ENCODE results near the gene MALRD1. TPM values are rescaled to one million over a fixed set of nuclear protein-coding genes. Genes with fewer than 3 reads are reported as not detected.

Gene MALRD1
- total RNA-seq, 1 experiment from 2014 or later = not detected

- ATAC-seq = no peak
These were observed 627.5 kb downstream of the MALRD1 start for GRCh38 chr10:19676063-19676462.

DNA sequence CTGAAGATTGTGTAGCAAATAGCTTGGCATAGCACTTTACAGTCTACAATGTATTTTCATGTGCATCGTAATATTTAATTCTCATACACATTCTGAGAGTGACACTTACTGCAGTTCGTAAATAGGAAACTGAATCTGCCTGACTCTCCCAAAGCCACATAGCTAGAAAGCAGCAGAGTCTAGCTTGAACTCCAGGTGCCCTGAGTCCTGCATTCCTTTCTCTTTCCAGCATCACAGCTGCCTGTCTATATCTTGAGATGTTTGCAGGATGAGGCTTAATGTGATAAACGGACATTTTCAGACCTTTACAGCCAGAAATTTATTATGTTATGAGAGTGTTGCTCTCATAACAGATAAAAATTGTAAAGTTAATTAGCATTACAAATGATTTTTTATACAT, 634.8 kb downstream of the MALRD1 start:
- DNase-seq (ENCODE audit: low read depth, low spot score) (no peak), ATAC-seq (no peak)
- H3K4me1 ChIP-seq (ENCODE audit: control insufficient read depth, insufficient read depth, low read length) = no peaks in the 10 kb centered on the region
- no peak overlapping the region for H3K4me3 ChIP-seq (ENCODE audit: low read depth in 2 of 2, low read length in 2 of 2)
- no peak overlapping the region for H3K27ac ChIP-seq (ENCODE audit: low read length)
- no peaks in the 10 kb centered on the region for H3K36me3 ChIP-seq (ENCODE audit: control insufficient read depth, insufficient read depth, low read length)
- ChIA-PET CTCF (no interaction called here), POLR2A (interaction anchor here (0.7 kb wide), 1 partner anchor 39 kb away, joined by 7 read pairs; no protein-coding TSS in a partner anchor)
- no peaks in the 10 kb centered on the region for H3K27me3 ChIP-seq (ENCODE audit: control insufficient read depth, insufficient read depth, low read length)
- TF ChIP-seq TCF7L2 (IDR thresholded peaks at IDR 0.05; ENCODE audit: low read depth, low read length) = no peak
- intact Hi-C loops (cut with micrococcal nuclease; ENCODE audit: unreplicated experiment) (no loop called here), in situ Hi-C loops (cut with HindIII; ENCODE audit: low pct_unique_long_range_greater_than_20kb, low sequenced_read_pairs) (no loop called here)
- no TSS peak for BruUV-seq (replicated peaks)
- no peaks in the 10 kb centered on the region for H3K9me3 ChIP-seq (ENCODE audit: control insufficient read depth, insufficient read depth, low read depth, low read length)

More at GRCh38 chr10:19676063-19676462, 627.5 kb downstream of the MALRD1 start:
- Histone ChIP-seq H3K9me3 (ENCODE audit: control insufficient read depth, insufficient read depth, low read depth, low read length) (no peaks in the 10 kb centered on the region), H3K27ac (ENCODE audit: low read length) (no peak overlapping the region), H3K36me3 (ENCODE audit: control insufficient read depth, insufficient read depth, low read length) (no peaks in the 10 kb centered on the region), H3K4me1 (ENCODE audit: control insufficient read depth, insufficient read depth, low read length) (no peaks in the 10 kb centered on the region), H3K27me3 (ENCODE audit: control insufficient read depth, insufficient read depth, low read length) (no peaks in the 10 kb centered on the region), H3K4me3 (ENCODE audit: low read depth in 2 of 2, low read length in 2 of 2) (no peak overlapping the region)
- no peak for TF ChIP-seq REST (IDR thresholded peaks at IDR 0.05; ENCODE audit: insufficient read depth in 1 of 2, low read depth in 2 of 2, low read length in 1 of 2)
- TF ChIP-seq POLR2AphosphoS5 (IDR thresholded peaks at IDR 0.05; ENCODE audit: low read depth, low read length) = no peak
- no peak for TF ChIP-seq CTCF (IDR thresholded peaks at IDR 0.05)
- no peak for TF ChIP-seq SIN3A (IDR thresholded peaks at IDR 0.05; ENCODE audit: borderline replicate concordance, insufficient read depth, low read depth, low read length)
- no peak for TF ChIP-seq TCF7L2 (IDR thresholded peaks at IDR 0.05; ENCODE audit: low read depth, low read length)
- DNase-seq (ENCODE audit: low read depth, low spot score) = no peak
- BruUV-seq (replicated peaks) = no TSS peak
- in situ Hi-C loops (cut with HindIII; ENCODE audit: low pct_unique_long_range_greater_than_20kb, low sequenced_read_pairs) = no loop called here
- CTCF ChIA-PET = no interaction called here
- intact Hi-C loops (cut with micrococcal nuclease; ENCODE audit: unreplicated experiment) = no loop called here
- POLR2A ChIA-PET = no interaction called here

GRCh38 chr10:19683960-19684359, 635.4 kb downstream of the MALRD1 start:
- in situ Hi-C loops (cut with HindIII; ENCODE audit: low pct_unique_long_range_greater_than_20kb, low sequenced_read_pairs) = no loop called here
- H3K27me3 ChIP-seq (ENCODE audit: control insufficient read depth, insufficient read depth, low read length) = no peaks in the 10 kb centered on the region
- no peaks in the 10 kb centered on the region for H3K9me3 ChIP-seq (ENCODE audit: control insufficient read depth, insufficient read depth, low read depth, low read length)
- DNase-seq (ENCODE audit: low read depth, low spot score) (no peak), ATAC-seq (no peak)
- no peaks in the 10 kb centered on the region for H3K4me1 ChIP-seq (ENCODE audit: control insufficient read depth, insufficient read depth, low read length)
- no peak overlapping the region for H3K4me3 ChIP-seq (ENCODE audit: low read depth in 2 of 2, low read length in 2 of 2)
- H3K36me3 ChIP-seq (ENCODE audit: control insufficient read depth, insufficient read depth, low read length) = no peaks in the 10 kb centered on the region
- intact Hi-C loops (cut with micrococcal nuclease; ENCODE audit: unreplicated experiment) = no loop called here
- BruUV-seq (replicated peaks) = no TSS peak
- ChIA-PET POLR2A (no interaction called here), CTCF (no interaction called here)
- TF ChIP-seq POLR2AphosphoS5 (IDR thresholded peaks at IDR 0.05; ENCODE audit: low read depth, low read length) (no peak), SIN3A (IDR thresholded peaks at IDR 0.05; ENCODE audit: borderline replicate concordance, insufficient read depth, low read depth, low read length) (no peak), CTCF (IDR thresholded peaks at IDR 0.05) (no peak), REST (IDR thresholded peaks at IDR 0.05; ENCODE audit: insufficient read depth in 1 of 2, low read depth in 2 of 2, low read length in 1 of 2) (no peak), TCF7L2 (IDR thresholded peaks at IDR 0.05; ENCODE audit: low read depth, low read length) (no peak)
- H3K27ac ChIP-seq (ENCODE audit: low read length) = no peak overlapping the region

Data from Panc1 (cell line).